Hematopoietic multipotent progenitor cell treated with erythropoietin and hydrocortisone succinate and interleukin-3 and kit ligand, for 17 days (in vitro differentiated cells): Measurements from ENCODE around the gene ENO2.

ENCODE experiments used
- DNase-seq: peaks from one replicate; pipeline ENCODE4 v3.0.0-alpha.2; 2015; ENCODE audit warnings: low spot score

Gene ENO2

DNA sequence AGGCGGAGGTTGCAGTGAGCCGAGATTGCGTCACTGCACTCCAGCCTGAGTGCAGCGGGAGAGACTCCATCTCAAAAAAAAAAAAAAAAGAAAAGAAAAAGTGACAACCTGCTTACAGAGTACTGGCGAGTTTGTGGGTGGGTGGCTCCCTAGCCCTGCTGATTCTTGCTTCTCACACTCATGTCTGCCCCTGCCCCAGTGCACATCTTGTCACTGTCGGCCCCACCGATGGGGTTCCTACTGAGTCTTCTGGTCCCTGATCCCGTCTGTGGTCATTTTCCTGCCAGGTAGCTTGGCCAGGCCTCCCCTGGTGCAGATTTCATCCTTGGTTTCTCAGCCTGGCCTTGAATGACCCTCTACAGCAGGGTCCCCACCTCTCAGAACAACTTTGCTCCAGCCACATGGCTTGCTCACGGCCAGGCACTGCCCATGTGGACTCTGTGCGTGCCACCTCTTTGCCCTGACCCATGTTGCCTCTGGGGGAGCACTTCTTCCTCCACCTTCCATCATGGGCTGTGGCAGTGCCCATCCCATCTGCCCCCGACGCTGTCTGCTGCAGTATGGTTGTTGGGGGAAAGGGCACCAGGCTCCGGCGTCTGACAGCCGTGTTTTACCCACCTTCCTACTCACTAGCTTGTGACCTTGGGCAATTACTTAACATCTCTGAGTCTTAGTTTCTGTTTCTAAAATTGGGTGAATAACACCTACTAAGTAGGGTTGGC, 34.7 kb downstream of the ENO2 start:
- no peak for DNase-seq

DNA sequence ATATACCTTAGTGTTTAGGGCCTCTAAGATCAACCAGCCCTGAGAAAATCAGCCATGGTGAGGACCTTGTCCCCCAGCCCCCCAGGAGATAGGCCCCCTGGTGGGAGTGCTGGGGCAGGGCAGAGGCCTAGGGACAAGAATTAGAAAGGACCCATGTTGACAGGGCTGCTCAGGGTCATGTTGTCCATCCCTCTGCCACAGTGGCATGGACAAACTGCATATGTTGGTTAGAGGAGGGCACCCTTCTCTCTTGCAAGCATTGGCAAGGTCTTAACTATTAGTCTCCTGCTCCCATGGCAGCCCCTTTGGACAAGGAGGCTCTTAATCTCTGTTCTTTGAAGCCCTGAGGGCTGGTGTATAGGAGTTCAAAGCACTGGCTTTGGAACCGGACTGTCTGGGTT, 36.0 kb downstream of the ENO2 start:
- no peak for DNase-seq

DNA sequence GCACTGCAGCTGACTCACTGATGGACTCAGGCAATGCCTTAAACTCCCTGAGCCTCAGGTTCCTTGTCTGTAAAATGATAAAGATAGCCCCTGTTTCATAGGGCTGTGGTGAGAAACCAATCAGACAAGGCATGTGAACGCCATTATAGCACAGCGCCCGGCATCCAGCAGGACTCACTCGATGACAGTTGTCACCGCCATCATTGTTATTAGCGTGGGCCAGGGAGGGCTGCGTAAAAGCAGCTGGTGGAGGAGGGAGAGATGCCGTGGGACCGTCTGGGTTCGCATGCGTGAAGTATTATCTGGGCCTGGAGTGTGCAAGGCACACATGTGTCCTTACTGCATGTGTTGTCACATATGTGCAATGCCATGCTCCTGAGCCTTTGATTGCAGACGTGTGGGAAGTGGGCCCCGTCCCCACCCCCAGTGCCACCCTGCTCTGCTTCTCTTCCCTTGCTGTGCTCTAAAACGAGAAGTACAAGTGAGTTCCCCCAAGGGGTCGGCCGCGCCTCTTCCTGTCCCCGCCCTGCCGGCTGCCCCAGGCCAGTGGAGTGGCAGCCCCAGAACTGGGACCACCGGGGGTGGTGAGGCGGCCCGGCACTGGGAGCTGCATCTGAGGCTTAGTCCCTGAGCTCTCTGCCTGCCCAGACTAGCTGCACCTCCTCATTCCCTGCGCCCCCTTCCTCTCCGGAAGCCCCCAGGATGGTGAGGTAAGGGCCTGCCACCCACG, 36.6 kb downstream of the ENO2 start, which contains the start of gene PTPN6:
TSS of gene PTPN6 (plus strand) at position 546 of the 730 bp plus-strand sequence. CDS start at position 703, 157 bp downstream.
- DNase-seq = no peak

GRCh38 chr12:6951551-6952120, 37.3 kb downstream of the ENO2 start:
- no peak for DNase-seq

DNA sequence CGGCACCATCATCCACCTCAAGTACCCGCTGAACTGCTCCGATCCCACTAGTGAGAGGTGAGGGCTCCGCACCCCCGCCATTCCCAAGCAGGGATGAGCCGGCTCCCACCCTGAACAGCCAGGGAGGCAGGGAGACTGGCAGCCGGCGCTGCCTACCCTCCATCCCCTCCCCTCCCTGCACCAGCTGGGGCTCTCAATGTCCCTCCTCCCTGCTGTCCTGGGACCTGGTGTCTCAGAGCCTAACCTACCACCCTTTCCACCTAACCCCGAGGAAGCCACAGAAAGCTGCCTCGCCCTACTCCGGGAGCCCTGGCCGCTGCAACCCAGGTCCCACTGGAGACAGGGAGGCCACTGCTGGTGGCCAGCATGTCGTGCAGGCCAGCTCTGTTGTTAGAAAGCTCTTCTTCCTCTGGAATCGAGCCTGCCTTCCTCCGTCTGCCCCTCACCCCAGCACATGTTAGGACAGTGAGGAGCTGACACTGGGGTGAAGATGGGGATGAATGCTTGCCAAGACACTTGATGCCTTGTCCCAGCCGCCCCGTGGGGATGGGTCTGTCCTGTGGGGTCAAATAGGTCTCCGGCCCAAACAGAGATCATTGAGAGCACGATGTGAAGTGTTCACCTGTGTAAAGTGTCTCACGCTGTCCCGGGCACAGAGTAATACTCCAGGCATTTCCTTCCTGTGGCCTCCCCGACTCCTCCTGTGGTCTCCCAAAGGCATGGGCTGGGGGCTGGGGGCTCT, 37.9 kb downstream of the ENO2 start:
- DNase-seq = no peak

GRCh38 chr12:6952863-6953441, 38.6 kb downstream of the ENO2 start:
- DNase-seq = no peak

DNA sequence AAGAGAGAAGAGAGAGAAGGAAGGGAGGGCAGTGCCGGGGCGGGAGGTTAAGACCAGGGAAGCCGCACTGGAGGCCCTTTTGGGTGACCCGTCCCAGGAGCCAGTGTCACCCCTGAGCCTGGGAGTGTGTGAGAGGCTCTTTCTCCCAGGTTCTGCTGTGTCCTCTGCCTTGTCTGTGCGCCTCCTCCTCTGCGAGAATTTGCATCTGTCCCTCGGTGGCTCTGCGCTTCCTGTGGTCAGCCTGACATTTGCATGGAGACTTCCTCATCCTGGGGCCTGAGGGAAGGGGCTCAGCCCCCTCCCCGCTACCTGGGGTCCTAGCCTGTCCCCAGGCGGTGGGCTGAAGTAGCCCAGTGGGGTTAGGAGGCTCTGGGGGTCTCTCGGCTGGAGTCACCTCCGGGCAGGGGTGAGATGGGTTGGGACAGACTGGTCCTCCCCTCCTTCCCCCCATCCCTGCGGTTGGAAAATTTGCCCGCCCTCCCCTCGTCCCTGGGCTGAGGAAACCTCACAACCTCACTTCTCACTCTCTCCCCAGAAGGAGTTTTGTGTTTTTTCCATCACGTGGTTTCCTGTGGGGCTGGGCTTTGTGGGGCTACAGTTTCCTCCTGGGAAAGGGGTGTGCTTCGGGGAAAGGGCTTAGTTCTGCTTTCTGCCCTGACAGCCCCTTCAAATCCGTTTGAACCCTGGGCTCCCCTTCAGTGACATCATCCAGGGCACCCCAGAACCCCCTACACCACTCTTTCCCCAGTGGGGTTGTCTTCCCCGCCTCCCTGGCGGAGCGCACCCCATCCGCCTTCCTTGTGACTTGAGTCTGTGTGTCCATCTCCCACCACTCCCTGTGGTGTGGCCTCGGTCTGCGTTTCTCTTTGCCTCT, 39.3 kb downstream of the ENO2 start:
- no peak for DNase-seq

DNA sequence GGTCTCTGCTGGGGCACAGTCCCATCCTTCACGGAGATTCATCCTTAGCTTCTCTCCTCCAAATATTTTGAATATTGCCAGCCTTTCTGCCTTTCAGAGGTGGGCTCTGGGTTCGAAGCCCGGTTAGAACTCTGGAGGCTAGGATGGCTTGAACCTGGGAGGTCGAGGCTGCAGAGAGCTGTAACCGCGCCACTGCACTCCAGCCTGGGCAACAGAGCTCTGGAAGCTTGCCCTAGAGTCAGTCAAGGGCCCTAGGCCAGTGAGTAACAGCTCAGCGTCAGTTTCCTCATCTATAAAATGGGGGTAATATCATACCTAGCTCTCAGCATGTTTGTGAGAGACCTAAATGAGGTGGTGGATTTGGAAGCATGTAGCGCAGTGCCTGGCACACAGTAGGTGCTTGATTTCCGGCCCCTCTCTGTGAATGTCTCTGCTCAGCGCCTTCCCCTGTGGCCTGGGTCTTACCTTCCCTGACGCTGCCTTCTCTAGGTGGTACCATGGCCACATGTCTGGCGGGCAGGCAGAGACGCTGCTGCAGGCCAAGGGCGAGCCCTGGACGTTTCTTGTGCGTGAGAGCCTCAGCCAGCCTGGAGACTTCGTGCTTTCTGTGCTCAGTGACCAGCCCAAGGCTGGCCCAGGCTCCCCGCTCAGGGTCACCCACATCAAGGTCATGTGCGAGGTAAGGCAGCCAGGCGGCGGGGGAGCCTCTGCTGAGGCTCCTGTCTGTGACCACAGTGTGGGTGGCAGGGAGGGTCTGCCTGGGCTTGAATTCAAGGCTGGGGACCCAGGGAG, 40.1 kb downstream of the ENO2 start:
- no peak for DNase-seq

DNA sequence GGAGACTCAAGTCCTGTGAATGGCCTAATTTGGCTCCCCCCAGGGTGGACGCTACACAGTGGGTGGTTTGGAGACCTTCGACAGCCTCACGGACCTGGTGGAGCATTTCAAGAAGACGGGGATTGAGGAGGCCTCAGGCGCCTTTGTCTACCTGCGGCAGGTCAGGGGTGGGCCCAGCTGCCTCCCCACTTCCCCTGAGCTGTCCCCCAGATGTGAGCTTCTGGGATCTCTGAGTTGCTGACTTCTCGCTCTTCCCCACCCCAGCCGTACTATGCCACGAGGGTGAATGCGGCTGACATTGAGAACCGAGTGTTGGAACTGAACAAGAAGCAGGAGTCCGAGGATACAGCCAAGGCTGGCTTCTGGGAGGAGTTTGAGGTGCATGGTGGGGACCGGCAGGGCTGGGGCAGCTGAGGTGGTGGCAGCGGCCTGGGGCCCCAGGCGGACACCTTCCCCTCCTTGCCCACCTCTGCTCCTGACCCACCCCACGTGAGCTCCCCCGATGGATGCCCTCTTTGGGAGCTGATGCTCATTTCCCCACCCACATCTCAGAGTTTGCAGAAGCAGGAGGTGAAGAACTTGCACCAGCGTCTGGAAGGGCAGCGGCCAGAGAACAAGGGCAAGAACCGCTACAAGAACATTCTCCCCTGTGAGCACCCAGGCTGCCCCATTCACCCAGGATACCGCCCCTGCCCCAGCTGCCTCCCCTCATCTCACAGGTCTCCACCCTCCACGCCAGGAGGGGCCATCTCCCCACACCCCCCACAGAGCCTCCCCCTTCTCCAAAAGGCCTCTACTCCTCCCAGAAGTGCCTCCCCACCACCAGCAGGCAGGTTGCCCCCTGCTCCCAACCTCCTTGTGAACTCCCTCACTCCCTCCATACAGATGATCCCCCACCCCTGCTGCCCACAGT, 41.0 kb downstream of the ENO2 start:
- DNase-seq = no peak

GRCh38 chr12:6956021-6956727, 41.8 kb downstream of the ENO2 start:
- DNase-seq = no peak

DNA sequence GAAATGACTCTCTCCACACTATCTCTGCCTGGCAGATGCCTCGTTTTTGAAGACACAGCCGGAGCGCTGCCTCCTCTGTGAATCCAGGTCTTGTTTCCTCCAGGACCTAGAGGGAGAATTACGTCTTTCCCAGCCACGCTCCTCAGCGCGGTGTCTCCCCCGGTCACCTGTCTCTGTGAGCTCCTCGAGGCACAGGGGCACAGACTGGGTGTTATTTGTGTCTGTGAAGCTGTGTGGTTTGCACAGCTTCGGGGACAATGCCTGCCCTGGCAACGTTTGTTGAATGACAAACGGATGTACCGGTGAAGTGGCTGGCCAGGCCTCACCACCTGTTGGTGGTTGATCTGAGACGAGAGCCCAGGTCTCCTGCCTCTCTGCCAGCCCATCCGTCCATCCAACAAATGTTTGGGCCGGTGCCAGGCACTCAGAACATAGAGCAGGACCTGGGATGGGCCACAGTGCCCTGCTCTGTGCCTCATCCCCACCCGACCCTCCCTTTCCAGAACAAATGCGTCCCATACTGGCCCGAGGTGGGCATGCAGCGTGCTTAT, 42.8 kb downstream of the ENO2 start:
- no peak for DNase-seq

DNA sequence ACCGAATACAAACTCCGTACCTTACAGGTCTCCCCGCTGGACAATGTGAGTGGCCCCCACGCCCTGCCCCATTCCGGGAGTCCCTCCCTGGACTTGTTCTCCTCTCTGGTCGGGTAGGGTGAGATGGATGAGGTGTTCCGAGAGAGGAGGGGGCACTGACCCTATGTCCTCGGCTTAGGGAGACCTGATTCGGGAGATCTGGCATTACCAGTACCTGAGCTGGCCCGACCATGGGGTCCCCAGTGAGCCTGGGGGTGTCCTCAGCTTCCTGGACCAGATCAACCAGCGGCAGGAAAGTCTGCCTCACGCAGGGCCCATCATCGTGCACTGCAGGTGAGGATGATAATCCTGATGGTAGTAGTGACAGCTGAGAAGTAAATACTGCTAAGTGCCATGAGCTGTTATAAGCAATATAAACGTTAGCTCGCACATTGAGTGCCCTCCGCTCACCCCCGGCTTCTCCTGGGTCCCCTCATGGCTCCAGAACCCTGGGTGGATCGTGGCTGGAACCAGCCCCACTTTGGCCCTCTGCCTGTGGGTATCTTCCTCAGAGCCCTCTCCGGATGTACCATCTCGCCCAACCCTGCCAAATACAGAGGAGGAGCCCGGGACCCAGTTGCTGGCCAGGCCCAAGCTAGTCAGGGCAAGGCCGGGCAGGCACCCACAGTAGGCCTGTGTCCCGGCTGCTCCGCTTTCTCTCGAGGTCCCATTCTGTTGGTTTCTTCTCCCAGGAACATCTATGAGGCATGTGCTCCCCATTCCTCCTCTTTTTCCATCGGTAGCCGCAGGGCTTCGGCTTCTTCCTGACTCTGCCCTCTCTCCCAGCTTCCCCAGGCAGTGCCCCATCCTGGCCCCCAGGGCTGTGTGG, 43.6 kb downstream of the ENO2 start:
- DNase-seq = no peak

- DNase-seq = no peak
Measured at GRCh38 chr12:6958609-6959057, 44.3 kb downstream of the ENO2 start.

- no peak for DNase-seq
Measured at GRCh38 chr12:6959058-6959804, 44.9 kb downstream of the ENO2 start.

- DNase-seq = no peak
Measured at GRCh38 chr12:6959805-6960592, 45.6 kb downstream of the ENO2 start.
